GM19463 (cell line): ENCODE results near the gene TESMIN.

Experiments used
- ATAC-seq: cut with Tn5 transposase; IDR thresholded peaks from one replicate; pipeline ENCODE4 v1.9.1; 2021; ENCODE audit warnings: mild to moderate bottlenecking, moderate library complexity; ENCODE audit not compliant: unreplicated experiment

The TESMIN gene, protein sequence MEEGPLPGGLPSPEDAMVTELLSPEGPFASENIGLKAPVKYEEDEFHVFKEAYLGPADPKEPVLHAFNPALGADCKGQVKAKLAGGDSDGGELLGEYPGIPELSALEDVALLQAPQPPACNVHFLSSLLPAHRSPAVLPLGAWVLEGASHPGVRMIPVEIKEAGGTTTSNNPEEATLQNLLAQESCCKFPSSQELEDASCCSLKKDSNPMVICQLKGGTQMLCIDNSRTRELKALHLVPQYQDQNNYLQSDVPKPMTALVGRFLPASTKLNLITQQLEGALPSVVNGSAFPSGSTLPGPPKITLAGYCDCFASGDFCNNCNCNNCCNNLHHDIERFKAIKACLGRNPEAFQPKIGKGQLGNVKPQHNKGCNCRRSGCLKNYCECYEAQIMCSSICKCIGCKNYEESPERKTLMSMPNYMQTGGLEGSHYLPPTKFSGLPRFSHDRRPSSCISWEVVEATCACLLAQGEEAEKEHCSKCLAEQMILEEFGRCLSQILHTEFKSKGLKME

DNA sequence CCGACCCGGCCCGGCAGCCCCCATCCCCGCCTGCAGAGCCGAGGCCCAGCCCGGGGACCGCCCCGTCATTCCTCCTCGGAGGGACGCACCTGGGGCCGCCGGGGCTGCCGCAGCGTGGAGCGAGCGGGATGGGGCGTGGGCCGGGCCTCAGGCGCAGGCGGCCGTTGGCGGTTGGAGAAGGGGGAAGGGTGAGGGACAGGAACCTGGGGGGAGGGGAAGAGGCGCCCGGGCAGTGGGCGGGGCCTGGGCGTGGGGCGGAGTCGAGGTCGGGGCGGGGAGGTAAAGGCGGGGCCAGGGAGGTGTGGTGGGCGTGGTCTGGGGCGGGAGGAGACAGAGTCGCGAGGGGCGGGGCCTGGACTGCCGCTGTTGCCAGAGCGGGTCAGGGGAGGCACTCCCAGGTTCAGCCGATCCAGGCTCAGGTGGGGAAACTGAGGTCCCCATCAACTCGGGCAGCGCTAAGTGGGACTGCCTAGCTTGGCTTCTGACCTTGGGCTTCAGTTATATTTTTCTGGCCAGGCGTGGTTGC is at the start of gene TESMIN:
Gene TESMIN, minus strand, starts transcription at position 190 of the 526 bp plus-strand sequence. CDS start 860 bp downstream, outside the sequence.
- ATAC-seq: no peak

DNA sequence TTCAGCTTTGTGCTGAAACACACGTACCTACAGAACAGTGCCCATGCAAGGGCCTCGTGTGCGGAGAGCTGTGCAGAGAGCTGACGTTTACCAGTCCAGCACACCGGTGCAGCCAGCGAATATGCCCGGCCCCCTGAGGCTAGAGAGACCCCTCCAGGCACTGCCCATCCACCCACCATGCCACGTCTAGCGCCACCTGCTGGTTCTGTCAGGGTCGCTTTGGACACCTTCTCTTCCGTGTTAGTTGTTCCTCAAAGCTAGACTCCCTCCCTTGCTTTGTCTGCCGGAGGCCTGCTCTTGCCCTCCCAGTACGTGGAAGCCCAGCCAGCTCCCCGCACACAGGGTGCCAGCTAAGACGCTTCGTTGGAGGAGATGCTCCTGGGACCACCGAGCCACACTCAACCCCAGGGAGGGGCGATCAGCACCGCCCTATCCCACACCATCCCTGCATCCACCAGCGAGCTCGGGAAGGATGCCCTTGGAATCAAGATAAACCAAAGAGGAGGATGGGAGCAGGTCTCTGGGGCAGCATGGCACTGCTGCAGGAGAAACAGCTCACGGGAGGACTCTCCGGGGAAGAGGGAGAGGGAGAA is 47.0 kb upstream of the TESMIN start:
- ATAC-seq: no peak

DNA sequence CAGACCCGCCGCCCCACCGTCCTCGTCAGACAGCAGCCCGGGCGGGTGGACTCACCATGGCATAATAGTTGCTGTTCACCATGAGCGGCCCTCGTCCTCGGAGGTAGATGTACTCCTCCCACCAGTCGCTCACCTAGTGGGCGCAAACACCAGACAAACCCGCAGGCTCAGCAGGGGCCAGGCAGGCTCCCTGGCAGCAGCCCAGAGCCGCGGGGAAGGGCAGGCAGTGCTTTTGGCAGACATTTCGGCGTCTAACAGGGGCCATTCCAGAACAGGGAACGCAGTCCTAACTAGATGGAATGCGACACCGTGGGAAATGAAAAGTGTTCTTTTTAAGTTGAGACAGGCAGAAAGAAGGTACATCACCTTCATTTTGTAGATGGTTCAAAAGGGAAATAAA is 45.5 kb upstream of the TESMIN start:
- ATAC-seq: no peak

DNA sequence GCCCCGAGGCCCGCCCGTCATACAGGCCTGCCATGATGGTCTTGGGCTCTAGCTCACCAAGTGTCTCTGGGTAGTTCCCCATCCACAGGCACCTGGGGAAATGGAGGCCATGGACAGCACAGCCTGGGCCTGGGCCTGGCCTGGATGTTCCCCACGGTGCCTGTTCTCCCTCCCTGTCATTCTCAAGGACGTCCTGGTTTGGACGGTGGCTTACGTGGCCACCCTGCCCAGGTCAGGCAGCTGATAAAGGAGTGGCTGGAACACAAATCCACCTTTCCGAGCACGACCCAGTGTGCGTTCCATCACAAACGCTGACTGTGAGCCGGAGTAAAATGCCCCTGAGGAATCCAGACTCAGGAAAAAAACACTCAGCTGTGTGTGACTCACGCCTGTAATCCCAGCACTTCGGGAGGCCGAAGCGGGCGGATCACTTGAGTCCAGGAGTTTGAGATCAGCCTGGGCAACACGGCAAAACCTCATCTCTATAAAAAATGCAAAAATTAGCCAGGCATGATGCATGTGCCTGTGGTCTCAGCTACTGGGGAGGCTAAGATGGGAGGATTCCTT is 41.2 kb upstream of the TESMIN start:
- no peak for ATAC-seq

DNA sequence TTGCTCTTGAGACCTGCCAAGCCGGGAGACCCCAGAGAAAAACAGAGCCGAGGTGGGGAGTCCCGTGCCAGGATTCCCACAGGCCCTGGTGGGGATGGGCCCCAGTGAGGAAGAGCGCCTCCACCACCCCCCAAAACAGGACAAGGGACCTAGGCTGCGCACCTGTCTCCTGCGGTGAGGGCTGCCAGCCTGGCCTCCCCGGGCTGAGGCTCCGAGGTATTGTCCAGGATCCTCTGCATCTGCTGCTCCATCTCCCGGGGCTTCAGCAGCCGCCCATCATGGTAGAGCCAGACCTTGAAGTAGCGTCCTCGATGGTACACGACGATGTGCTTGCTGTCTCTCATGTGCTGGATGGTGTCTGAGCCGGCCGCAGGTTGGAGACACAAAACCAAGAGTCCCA is 33.3 kb upstream of the TESMIN start:
- no peak for ATAC-seq

DNA sequence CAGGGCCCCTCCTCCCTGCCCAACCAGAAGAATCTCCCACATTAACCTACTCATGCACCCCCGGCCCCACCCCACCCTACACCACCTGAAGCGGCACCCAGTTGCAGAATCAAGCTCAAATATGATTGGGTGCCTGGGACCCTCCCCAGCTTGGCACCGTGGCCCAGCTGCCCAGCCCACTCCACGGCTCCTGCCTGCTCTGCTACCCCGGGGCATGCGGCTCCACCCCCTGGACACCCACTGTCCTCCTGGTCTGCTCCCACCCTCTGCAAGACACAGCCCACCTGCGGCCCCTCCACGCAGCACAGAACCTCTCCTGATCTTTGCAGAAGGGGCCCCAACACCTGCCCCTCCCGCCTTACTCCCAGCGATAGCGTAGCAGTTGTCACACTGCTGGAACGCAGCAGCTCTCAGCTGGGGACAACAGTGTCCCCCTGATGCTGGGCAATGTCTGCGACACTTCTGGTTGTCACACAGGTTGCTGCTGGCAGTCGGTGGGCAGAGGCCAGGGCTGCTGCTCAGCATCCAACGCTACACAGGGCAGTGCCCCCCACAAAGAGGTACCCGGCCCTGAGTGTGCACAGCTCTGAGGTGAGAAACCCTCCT is 32.0 kb upstream of the TESMIN start:
- no peak for ATAC-seq

DNA sequence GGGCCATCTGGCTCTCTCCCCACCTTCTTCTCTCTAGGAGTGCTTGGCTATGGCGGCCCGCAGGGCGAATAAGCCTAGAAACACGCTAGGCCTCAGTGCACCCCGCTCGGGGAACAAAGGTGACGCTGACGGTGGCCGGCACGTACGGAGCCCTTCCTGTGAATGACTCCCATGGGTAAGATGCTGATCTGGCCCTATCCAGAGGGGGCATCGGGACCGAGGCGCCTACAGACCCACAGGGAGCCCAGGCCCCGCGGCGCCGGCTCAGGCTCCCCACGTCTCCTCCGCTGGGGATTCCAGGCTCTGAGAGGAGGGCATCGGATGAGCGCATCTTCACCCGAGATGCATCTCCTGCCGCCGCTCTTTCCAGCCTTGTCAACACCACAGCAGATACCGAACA is 31.4 kb upstream of the TESMIN start:
- no peak for ATAC-seq

DNA sequence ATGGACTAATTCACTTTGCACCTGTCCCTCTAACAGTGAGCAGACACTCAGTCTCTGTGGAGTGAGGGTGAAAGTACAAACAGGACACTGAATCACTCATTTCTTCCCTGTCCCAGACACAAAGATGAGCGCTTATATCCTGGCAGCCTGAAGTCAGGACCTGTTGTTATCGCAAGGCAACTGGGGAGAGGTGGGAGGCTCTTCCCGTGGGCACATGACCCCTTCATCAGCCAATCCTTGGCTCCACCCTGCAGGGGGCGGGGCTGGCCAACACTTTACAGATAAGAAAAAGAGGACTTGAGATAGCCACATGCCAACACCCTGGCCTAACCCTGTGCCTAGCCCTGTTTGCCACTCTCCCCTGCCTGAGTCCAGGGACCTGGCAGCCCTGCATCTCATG is 29.5 kb upstream of the TESMIN start:
- no peak for ATAC-seq

DNA sequence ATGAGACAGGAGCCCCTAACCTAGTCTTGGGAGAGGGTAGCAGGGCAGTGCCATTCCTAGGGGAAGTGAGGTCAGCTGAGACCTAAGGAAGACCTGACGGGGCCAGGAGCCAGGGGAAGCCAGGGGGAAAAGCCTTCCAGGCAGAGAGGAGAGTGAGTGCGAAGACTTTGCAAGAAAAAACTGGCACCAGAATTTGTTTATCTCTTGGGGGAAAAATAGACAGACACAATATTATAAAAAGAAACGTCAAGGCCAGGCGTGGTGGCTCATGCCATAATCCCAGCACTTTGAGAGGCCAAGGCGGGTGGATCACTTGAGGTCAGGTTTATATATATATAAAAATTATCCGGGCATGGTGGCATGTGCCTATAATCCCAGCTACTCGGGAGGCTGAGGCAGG is 26.9 kb upstream of the TESMIN start:
- ATAC-seq: no peak

DNA sequence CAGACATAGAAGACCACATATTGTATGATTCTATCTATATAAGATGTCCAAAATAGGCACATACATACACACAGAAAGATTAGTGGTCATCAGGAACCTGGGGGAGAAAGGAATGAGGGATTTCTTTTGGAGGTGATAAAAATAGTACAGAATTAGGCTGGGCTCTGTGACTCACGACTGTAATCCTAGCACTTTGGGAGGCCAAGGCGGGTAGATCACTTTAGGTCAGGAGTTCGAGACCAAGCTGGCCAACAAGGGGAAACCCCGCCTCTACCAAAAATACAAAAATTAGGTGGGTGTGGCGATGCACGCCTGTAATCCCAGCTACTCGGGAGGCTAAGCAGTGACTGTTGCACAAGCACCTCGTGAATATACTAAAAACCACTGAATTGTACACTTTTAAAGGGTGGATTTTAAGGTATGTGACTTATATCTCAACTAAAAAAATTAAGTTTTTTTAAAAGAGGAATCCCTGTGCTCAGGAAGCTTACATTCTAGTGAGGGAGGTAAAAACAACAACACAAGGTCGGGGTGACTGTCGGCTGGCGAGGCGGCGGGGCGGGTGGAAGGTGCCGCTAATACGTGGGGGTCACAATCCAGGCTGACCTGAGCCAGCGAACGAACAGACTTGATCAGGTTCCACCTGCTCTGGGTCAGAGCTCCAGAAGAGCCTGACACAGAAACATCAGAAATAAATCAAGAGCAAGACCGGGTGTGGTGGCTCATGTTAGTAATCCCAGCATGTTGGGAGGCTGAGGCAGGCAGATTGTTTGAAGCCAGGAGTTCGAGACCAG is 25.3 kb upstream of the TESMIN start:
- ATAC-seq: no peak

DNA sequence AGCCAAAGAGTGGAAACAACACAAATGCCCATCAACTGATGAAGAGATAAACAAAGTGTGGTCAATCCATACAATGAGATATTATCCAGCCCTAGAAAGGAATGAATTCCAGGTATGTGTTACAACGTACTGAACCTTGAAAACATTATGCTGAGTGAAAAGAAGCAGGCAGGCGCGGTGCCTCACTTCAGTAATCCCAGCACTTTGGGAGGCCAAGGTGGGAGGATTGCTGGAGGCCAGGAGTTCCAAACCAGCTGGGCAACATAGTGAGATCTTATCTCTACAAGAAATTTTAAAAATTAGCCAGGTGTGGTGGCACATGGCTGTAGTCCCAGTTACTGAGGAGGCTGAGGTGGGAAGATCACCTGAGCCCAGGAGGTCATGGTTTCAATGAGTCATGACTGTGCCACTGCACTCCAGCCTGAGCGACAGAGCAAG is 24.6 kb upstream of the TESMIN start:
- ATAC-seq: no peak

DNA sequence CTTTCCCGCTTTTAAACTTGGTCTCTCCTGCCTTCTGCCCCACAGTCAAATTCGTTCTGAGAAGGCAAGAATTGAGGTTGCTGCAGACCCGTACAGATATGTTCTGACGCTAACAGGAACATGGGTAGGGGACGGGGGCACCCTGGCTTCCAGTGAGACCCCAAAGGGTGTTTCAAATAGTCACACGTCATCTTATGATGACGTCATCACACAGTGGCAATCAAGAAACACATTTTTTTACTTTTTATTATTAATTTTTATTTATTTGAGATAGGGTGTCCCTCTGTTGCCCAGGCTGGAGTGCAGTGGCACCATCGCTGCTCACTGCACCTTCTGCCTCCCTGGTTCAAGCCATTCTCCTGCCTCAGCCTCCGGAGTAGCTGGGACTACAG is 22.9 kb upstream of the TESMIN start:
- ATAC-seq: no peak

DNA sequence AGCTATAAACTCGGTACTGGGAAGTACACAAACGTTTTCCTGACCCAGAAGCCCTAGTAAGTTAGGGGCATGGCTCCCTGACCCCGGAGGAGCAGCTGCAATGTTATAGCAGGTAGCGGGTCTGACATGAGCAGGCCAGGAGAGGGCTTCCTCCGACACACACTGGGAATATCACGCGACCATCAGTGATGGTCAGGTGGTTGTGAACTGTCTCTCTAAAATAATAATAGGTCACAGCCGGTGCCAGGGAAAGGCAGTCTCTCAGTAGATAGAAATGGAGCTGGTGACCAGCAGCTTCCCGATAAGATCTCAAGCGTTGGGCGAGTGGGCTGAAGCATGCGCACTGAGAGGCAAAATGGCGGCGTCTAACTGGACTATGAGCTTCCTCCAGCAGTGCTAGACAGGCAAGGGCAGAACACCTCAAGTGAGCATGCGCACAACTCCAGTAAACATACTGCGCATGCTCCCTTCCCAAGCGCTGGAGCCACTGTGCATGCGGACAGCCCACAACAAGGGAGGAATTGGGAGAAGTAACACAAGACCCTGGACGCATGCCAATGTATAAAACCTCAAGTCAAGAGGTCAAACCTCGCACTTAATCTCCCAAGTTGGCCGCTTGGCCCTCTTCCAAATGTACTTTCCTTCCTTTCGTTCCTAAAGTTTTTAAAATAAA is 22.3 kb upstream of the TESMIN start:
- no peak for ATAC-seq

DNA sequence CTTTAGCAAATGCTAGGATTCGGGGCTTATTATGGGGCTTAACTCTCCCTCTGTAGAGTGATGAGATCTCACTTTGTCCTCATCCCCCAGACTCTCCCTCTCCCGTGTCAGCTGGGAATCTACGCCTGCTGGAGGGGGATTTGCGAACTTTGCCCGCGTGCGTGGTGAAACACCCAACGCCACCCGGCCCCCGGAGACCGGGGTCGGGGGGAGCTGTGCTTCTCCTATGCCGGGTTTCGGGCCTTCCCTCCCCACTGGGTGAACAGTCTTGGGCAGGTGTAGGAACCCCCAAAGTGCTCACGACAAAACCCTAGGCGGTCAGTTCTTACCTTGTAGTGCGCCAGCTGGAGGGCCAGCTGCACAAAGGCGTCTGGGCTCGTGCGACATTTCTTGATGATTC is 21.6 kb upstream of the TESMIN start:
- no peak for ATAC-seq

DNA sequence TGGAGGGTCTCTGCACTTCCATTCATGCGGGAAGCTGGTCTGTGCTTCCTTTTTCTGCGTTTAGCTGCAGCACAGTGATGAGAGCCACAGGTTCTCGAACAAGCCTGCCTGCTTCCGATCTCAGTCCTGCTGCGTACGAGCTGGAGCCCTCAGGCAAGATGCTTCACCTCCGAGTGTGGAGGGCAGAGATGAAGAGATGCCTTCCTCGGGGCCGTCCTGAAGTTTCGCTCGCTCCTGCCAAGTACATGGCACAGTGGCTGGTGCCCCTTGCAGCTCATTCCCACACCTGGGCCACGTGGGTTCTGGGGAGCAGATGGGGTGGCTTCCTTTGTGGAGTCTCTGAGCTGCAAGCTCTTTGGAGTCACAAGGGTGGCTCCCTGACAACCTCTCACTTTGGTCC is 19.5 kb upstream of the TESMIN start:
- ATAC-seq: no peak

DNA sequence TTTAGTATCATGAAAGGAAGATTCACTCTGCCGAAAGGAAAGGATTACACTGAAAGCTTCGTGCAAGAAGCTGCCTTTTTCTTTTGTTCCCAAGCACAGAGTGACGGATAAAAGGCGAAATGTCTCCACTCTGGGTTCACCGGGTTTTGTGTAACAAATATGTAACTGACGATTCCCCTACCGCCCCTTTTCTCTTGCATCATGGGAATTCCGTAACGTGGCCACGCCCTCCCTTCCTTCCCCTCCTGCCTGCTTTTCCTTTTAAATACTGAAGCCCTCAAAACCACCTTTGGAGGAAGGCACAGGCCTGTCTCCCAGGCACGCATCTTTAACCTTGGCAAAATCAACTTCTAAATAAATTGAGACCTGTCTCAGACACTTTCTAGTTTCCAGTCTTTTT is 16.4 kb upstream of the TESMIN start:
- ATAC-seq: no peak

DNA sequence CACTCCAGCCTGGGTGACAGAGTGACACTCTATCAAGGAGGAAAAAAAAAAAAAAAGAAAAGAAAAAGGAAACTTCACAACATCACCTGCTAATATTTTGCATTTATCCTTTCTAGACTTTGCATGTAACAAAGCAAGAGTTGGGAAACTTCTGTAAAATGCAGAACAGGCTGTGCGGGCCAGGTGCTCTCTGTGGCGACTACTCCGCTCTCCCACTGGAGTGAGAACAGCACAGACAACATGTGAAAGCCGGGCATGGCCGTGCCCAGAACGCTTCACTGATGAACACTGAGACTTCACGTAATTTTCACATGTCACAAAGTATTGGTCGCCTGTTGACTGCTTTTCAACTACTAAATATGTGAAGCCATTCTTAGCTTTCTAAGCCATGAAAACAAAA is 15.5 kb upstream of the TESMIN start:
- no peak for ATAC-seq

DNA sequence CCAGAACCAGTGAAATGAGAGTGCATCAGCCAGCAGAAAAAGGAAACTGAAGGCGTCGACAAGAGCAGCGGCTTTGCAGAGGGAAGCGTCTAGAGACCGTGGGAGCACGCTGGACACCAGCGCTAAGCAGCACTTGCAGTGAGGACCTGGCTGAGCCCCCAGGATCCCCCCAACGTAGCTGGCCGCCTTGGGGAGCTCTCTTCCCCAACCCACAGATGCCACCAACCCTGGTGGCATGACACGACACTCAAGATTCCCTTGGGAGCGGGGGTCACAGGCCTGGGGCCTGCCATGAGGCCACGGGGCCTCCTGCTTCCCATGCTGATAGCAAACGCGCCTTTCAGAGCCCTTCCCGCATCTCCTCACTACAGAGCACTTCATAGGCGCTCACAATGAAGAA is 13.4 kb upstream of the TESMIN start:
- ATAC-seq: no peak

DNA sequence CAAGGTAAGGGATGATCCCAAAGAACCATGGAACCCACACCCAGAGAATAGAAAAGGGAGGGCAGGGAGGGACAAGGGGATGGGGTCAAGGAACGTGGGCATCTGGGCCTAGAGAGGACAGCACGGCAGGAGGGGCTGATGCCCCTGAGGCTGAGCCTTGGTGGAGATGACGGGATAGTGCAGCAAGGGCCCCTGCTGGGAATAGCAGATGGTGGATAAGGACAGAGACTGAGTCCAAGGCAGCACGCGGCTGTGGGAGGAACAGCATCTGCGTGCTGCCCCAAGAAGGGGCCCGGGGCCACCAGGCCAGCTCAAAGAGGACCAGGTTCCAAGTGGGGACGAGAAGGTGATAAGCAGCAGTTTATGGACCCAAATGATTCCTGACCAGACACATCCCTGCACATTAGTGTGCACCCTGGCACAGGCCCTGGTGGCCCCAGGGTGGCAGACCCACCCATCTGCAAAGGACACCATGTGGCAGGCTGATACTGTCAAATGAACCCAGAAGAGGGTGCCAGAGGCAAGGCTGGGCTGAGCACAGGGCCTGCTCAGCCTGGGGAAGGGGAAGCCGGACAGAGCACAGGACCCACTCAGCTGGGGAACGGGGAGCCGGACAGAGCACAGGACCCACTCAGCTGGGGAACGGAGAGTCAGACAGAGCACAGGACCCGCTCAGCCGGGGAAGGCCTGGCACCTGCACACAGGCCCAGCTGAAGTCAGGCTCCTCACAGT is 12.8 kb upstream of the TESMIN start:
- no peak for ATAC-seq
